Activated gamma-delta T cell treated with Interleukin-2 at 50 U/mL for 16 hours (primary cell): ENCODE measurements around the gene PLK5.

Experiments
- DNase-seq: peaks from one replicate; pipeline ENCODE4 v3.0.0-alpha.2; 2020

PLK5 gene

DNA sequence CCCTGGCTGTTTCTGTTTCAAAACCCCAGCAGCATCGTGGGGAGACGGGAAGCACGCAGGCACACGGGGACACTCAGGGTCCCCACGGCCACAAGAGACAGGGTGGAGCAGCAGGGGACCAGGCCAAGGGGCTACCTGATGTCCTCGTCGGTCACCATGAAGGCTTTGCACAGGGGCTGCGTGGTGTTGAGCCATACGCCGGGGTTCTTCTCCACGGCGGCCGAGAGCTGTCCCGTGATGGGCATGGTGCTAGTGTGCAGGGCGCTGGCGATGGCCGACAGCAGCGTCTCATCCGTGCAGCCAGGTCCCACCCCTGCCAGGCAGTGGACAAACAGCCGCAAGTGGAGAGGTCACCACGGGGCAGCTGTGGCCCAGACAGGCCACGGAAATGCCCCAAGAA lies 57.1 kb downstream of the PLK5 start:
- no peak for DNase-seq

DNA sequence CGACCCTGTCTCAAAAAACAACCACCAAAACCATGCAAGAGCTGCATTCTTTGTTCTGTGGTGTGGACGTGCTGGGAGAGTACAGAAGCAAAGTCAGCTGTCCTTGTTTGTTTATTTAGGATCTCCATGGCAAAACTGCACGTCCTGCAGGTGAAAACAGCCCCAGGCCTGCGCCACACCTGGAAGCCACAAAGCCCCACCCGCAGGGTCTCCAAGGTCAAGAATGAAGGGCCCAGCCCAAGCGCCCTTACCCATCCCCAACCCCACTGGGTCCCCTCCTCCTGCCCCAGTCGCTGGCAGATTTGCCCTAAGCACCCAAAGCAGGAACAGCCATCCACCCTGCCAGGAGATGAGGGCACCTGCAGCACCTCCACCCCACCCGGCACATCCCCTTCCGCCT lies 58.3 kb downstream of the PLK5 start:
- no peak for DNase-seq

DNA sequence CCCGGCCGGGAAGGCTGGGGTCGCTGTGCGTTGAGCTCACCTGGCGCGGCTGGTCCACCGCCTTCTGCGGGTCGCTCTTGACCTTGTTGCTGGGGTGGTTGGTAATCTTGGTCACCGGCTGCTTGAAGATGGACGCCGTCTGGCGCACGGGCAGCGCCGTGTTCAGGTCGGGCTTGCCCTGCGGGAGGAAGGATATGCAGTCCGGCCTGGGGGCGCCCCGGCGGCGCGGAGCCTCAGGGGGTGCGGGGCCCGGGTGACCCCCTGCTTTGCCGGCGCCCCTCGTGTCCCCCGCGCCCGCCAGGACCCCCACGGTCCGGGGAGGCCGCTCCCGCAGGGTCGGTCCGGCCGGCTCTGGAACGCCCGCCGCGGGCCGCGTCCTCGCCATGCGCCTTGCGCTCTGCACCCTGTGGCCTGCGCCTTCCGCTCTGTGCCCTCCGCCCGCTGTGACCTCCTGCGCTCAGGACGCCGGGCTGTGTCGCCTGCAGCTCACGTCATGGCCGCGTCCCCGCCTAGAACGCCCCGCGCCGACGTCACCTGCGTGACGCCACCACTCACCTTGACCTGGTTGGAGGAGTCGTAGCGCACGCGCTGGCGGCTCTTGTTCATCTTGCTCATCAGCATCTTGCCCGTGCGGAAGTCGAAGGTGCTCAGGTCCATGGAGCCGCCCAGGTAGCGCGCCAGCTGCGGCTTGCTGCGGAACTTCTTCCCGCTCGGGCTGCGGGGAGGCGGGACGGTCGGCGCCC lies 60.8 kb downstream of the PLK5 start:
- DNase-seq, result no peak

DNA sequence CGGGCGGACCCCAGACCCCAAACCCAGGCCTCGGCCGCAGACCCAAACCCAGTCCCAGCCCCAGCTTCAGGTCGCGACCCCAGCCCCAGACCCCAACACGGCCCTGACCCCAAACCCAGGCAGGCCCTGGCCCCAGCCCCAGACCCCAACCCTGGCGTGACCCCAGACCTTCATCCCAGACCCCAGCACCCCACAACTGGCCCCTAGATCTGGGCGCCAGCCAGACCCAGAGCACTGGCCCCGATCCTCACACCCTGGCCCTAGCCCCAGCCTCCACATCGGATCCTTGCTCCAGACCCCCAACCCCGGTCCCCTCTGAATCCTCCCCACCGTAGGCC lies 61.3 kb downstream of the PLK5 start:
- no peak for DNase-seq
